HepG2 (cell line): ENCODE measurements around the gene HAP1. TPM values are rescaled to one million over a fixed set of nuclear protein-coding genes. Genes with fewer than 3 reads are reported as not detected.

Experiments
- JUND ChIP-seq: sonication (generic); formaldehyde crosslinking; IDR thresholded peaks from 2 replicates; pipeline ENCODE4 v1.8.0; 2022; ENCODE audit warnings: mild to moderate bottlenecking, missing genetic modification reagents
- KIAA2018 ChIP-seq: sonication (generic); formaldehyde crosslinking; IDR thresholded peaks from 2 replicates; pipeline ENCODE4 v1.5.0; 2020; ENCODE audit warnings: mild to moderate bottlenecking, missing genetic modification reagents, borderline replicate concordance
- MYPOP ChIP-seq: sonication (generic); formaldehyde crosslinking; IDR thresholded peaks from 2 replicates; pipeline ENCODE4 v1.8.1; 2023; ENCODE audit warnings: mild to moderate bottlenecking, moderate library complexity, missing genetic modification reagents
- SIN3B ChIP-seq: fragments of 150-350 bp; IDR thresholded peaks from 2 replicates; pipeline ENCODE4 v1.6.1; 2014; ENCODE audit warnings: low read length
- SMYD3 ChIP-seq: sonication (generic); formaldehyde crosslinking; IDR thresholded peaks from 2 replicates; pipeline ENCODE4 v1.8.1; 2023; ENCODE audit warnings: mild to moderate bottlenecking, missing genetic modification reagents
- SYNCRIP ChIP-seq: fragments of 200-400 bp; formaldehyde crosslinking; IDR thresholded peaks from 2 replicates; pipeline ENCODE4 v1.6.1; 2018; ENCODE audit warnings: mild to moderate bottlenecking, low read depth, low read length; ENCODE audit not compliant: insufficient read depth
- U2AF1 ChIP-seq: fragments of 200-400 bp; formaldehyde crosslinking; optimal IDR thresholded peaks from 2 replicates; pipeline ENCODE3; 2017; ENCODE audit warnings: mild to moderate bottlenecking, low read depth, low read length
- ZFP37 ChIP-seq: sonication (generic); formaldehyde crosslinking; IDR thresholded peaks from 2 replicates; pipeline ENCODE4 v1.4.0; 2020; ENCODE audit warnings: missing genetic modification reagents, borderline replicate concordance
- ZNF280D ChIP-seq: sonication (generic); formaldehyde crosslinking; IDR thresholded peaks from 2 replicates; pipeline ENCODE4 v1.5.1; 2020; ENCODE audit warnings: mild to moderate bottlenecking, missing genetic modification reagents
- ZNF710 ChIP-seq: sonication (generic); formaldehyde crosslinking; IDR thresholded peaks from 2 replicates; pipeline ENCODE4 v1.5.0; 2020; ENCODE audit warnings: mild to moderate bottlenecking, missing genetic modification reagents, borderline replicate concordance
- ZSCAN5A ChIP-seq: sonication (generic); formaldehyde crosslinking; IDR thresholded peaks from 2 replicates; pipeline ENCODE4 v1.8.0; 2022; ENCODE audit warnings: mild to moderate bottlenecking, missing genetic modification reagents, borderline replicate concordance
- polyA plus RNA-seq, 8 experiments: library from polyadenylated mRNA; depleted of rRNA in 3 of 8; stranded (reverse) in 7 of 8; unstranded in 1 of 8; fragments of >200 nt; fragmentation: Illumina TruSeq in 4 of 8; extraction: Trizol in 4 of 8; gene quantifications; 2 replicates each; pipeline versions ENCODE4 v1.2.1 to v1.2.3, GENCODE V29; 2011 to 2016; ENCODE audit warnings: low read depth in 4 of 8, missing spikeins in 1 of 8, mixed read lengths in 1 of 8; ENCODE audit not compliant: insufficient read depth in 1 of 8
- total RNA-seq, 5 experiments: library from RNA; depleted of rRNA; stranded (reverse); fragments of >200 nt; fragmentation: Illumina TruSeq; extraction: Trizol; gene quantifications; 2 replicates each; pipeline ENCODE4 v1.2.3, GENCODE V29; 2016; ENCODE audit warnings: low read depth in 1 of 5

Gene HAP1
- total and polyA plus RNA-seq, 2 of the 13 experiments (the other 11 are each of a cell fraction or from before 2014, with no cell fraction given) = 0.07 TPM

- peak; percentile 95; the same call in 1 of the 2 replicates for TF ChIP-seq KIAA2018
- TF ChIP-seq ZNF710 (CRISPR knock-in tag) = peak; percentile 79
- no peak for TF ChIP-seq SMYD3
- peak; percentile 85 for TF ChIP-seq JUND (CRISPR knock-in tag)
- TF ChIP-seq MYPOP (CRISPR knock-in tag) = no peak; the same call in 1 of the 2 replicates
- TF ChIP-seq ZSCAN5A (CRISPR knock-in tag) = no peak; the same call in 1 of the 2 replicates
- TF ChIP-seq SIN3B = no peak; the same call in none of the 2 replicates
- TF ChIP-seq ZFP37 (CRISPR knock-in tag) = no peak; the same call in 1 of the 2 replicates
- peak; percentile 96 for TF ChIP-seq U2AF1
- peak; percentile 98 for TF ChIP-seq ZNF280D (CRISPR knock-in tag)
- no peak for TF ChIP-seq SYNCRIP
These were observed 45.6 kb downstream of the HAP1 start, which contains the start of gene EIF1 (continued) for GRCh38 chr17:41688641-41689496.
